Testis (tissue), 2 donors: ENCODE results near the gene SERINC2.

Experiments used
- POLR2A ChIP-seq: fragments of 450-650 bp; IDR thresholded peaks from one replicate; pipeline ENCODE4 v1.6.1; 2017; ENCODE audit warnings: antibody characterized with exemption, mild to moderate bottlenecking, moderate library complexity
- TF ChIP-seq, protein P1 (sequence below), 3 experiments: fragments of 450-650 bp in 2 of 3; fragments of 200-600 bp in 1 of 3; sonication (generic) in 1 of 3; IDR thresholded peaks; one replicate each; pipeline ENCODE4 v1.5.1; 2016 to 2019; ENCODE audit warnings: antibody characterized with exemption in 3 of 3, mild to moderate bottlenecking in 2 of 3, moderate library complexity in 1 of 3

DNA sequence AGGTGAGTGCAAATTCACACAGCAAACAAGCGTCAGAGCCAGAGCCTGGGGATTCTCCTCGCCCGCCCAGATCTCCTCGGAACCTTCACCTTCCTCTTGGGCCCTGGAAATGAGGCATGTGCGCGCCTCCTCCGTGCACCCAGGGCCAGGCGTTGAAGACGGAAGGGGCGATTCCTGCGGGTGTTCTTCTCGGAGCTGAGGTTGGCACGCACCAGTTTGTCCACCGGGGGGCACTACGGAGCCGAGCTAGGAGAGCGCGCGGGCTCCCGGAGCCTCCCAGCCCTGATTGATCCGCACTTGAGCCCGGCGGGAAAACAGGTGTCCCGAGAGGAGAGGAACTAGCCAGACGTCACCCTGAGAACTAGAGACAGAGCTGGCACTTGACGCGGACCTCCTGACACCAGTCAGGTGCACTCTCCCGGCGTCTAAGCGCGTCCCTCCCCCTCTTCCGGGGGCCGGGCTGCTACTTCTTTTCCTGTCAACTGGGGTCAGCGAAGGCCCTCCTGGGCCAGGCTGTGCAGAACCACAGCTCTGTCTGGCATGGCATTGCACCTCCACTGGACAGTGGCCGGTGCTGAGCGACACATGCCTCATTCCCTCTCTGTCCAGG, 18.3 kb upstream of the SERINC2 start:
- TF ChIP-seq, protein P1, sequence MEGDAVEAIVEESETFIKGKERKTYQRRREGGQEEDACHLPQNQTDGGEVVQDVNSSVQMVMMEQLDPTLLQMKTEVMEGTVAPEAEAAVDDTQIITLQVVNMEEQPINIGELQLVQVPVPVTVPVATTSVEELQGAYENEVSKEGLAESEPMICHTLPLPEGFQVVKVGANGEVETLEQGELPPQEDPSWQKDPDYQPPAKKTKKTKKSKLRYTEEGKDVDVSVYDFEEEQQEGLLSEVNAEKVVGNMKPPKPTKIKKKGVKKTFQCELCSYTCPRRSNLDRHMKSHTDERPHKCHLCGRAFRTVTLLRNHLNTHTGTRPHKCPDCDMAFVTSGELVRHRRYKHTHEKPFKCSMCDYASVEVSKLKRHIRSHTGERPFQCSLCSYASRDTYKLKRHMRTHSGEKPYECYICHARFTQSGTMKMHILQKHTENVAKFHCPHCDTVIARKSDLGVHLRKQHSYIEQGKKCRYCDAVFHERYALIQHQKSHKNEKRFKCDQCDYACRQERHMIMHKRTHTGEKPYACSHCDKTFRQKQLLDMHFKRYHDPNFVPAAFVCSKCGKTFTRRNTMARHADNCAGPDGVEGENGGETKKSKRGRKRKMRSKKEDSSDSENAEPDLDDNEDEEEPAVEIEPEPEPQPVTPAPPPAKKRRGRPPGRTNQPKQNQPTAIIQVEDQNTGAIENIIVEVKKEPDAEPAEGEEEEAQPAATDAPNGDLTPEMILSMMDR (IDR thresholded peaks at IDR 0.05), result peak; percentile 49 to 79 (median 71)
- no peak for TF ChIP-seq POLR2A
